Measurements from ENCODE around the gene TNFSF9.
"Not testable (repeated sequence)": the region's sequence is repeated elsewhere in the genome, so short reads cannot be mapped to it uniquely, and the experiment has no call there.

The TNFSF9 gene

DNA sequence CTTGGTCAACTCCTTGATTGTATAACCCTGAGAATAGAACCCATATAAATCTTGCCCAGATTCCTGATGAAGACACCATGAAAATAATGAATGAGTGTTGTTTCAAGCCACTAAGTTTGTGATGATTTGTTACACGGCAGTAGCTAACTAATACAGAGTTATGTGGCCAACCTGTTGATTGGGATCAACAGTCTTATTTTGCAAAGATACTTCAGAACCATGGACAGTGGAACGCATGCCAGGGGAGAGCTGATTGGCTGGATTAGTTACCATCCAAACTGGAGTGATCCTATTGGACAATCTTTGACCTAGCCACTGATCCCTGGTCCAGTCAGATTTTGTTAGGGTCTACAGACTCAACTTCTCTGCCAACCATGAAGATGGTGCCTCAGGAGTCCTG, 33.6 kb downstream of the TNFSF9 start:
- TF ChIP-seq, protein P1, sequence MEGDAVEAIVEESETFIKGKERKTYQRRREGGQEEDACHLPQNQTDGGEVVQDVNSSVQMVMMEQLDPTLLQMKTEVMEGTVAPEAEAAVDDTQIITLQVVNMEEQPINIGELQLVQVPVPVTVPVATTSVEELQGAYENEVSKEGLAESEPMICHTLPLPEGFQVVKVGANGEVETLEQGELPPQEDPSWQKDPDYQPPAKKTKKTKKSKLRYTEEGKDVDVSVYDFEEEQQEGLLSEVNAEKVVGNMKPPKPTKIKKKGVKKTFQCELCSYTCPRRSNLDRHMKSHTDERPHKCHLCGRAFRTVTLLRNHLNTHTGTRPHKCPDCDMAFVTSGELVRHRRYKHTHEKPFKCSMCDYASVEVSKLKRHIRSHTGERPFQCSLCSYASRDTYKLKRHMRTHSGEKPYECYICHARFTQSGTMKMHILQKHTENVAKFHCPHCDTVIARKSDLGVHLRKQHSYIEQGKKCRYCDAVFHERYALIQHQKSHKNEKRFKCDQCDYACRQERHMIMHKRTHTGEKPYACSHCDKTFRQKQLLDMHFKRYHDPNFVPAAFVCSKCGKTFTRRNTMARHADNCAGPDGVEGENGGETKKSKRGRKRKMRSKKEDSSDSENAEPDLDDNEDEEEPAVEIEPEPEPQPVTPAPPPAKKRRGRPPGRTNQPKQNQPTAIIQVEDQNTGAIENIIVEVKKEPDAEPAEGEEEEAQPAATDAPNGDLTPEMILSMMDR (IDR thresholded peaks at IDR 0.05; ENCODE audit: low read depth, low read length, missing control alignments), result no peak
- H3K4me3 ChIP-seq (ENCODE audit: low read depth, low read length), result no peak overlapping the region
- no peak for DNase-seq (ENCODE audit: low read depth)

DNA sequence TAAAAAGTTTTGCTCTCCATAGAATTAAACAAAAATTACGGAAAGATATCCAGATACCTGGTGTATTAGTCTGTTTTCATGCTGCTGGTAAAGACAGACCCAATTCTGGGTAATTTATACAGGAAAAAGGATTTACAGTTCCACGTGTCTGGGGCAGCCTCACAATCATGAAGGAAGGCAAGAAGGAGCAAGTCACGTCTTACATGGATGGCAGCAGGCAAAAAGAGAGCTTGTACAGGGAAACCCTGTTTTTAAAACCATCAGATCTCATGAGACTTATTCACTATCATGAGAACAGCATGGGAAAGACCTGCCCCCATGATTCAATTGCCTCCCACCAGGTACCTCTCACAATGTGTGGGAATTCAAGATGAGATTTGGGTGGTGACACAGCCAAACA, 35.9 kb downstream of the TNFSF9 start:
- H3K4me3 ChIP-seq (ENCODE audit: low read depth, low read length); DNase-seq (ENCODE audit: low read depth): not testable (repeated sequence)

DNA sequence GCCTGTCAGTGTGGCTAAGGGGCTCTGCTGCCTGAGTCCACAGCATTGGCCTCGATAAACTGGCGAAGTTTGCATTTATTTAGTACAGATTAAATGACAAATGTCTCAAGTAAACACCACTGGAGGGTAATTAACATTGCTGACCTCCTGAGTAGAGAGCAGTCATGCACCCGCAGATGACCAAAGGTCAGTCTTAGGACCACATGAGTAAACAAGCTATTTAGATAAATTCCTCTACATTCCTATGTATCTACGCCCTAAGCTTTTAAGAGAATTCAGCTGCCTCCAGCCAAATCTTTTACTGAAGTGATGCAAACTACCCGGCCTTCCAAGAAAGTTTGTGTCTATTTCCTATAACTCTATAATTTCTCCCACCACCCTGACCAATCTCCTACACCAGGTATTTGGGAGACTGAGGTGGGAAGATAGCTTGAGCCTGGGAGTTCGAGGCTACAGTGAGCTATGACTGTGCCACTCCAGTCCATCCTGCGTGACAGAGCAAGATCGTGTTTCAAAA, 37.2 kb downstream of the TNFSF9 start:
- DNase-seq (ENCODE audit: low read depth), result no peak
- H3K4me3 ChIP-seq (ENCODE audit: low read depth, low read length), result no peak overlapping the region
- TF ChIP-seq, protein P1 (IDR thresholded peaks at IDR 0.05; ENCODE audit: low read depth, low read length, missing control alignments), result no peak

DNA sequence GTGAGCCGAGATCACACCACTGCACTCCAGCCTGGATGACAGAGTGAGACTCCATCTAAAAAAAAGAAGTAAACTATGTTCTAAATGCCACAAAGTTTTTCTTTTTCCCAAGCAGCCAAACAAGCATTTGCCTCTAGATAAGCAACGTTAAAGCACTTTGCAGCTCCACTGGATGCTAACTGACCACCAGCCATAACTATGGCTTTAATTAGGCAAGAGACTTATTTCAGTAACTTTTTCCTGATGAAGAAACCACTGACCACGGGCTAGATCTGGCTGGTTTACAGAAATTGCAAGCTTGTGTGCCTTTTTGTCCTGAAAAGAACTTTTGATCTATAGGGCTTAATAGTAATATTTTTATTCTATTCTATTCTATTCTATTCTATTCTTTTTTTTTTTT, 38.0 kb downstream of the TNFSF9 start:
- no peak for DNase-seq (ENCODE audit: low read depth)
- TF ChIP-seq, protein P1 (IDR thresholded peaks at IDR 0.05; ENCODE audit: low read depth, low read length, missing control alignments), result no peak
- H3K4me3 ChIP-seq (ENCODE audit: low read depth, low read length), result no peak overlapping the region

DNA sequence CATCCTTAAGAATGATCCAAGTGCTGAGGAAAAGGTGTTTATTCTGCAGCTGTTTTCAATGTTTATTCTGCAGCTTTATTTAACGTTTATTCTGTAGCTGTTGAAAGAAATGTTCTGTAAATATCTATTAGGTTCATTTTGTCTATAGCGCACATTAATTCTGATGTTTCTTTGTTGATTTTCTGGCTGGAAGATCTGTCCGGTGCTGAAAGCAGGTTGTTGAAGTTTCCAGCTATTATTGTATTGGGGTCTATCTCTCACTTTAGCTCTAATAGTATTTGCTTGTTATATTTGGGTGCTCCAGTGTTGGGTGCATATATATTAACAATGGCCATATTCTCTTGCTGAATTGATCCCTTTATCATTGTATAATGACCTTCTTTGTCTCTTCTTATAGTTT, 39.9 kb downstream of the TNFSF9 start:
- TF ChIP-seq, protein P1 (IDR thresholded peaks at IDR 0.05; ENCODE audit: low read depth, low read length, missing control alignments), result no peak
- H3K4me3 ChIP-seq (ENCODE audit: low read depth, low read length), result no peak overlapping the region
- no peak for DNase-seq (ENCODE audit: low read depth)

DNA sequence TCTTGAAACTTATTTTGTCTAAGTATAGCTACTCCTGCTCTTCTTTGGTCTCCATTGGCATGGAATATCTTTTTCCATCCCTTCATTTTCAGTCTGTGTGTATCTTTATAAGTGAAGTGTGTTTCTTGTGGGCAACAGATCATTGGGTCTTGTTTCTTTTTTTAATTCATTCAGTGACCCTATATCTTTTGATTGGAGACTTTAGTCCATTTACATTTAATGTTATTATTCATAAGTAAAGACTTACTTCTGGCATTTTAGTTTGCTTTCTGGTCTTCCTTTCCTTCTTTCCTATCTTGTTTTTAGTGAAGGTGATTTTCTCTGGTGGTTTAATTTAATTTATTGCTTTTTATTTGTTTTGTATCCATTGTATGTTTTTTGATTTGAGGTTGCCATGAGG, 40.3 kb downstream of the TNFSF9 start:
- TF ChIP-seq, protein P1 (IDR thresholded peaks at IDR 0.05; ENCODE audit: low read depth, low read length, missing control alignments), result no peak
- no peak overlapping the region for H3K4me3 ChIP-seq (ENCODE audit: low read depth, low read length)
- DNase-seq (ENCODE audit: low read depth), result no peak

DNA sequence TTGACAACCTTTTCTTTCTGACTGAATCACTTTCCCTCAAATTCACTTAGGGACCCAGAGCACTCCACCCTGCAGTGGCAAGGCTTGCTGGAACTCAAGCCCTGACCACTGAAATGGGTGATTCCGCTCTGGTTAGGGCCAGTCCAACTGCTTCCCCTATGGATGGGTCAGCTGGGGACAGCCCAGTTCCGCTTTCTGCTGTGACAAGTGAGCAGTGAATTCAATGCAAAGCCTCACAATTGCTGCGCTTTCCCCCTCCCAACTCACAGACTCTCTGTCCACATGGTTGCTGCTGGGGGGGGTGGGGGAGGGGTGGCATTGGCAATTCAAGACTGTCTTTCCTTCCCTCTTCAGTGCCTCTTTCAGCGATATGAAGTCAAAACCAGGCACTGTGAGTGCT, 41.4 kb downstream of the TNFSF9 start:
- no peak for DNase-seq (ENCODE audit: low read depth)
- TF ChIP-seq, protein P1 (IDR thresholded peaks at IDR 0.05; ENCODE audit: low read depth, low read length, missing control alignments), result no peak
- H3K4me3 ChIP-seq (ENCODE audit: low read depth, low read length), result no peak overlapping the region
